Measurements from ENCODE around the gene PAX5.

- TF ChIP-seq CTCF (IDR thresholded peaks at IDR 0.05) (no peak), POLR2A (IDR thresholded peaks at IDR 0.05) (no peak)
Measured at GRCh38 chr9:37082214-37082765, 48.2 kb upstream of the PAX5 start.

Measured in esophagus squamous epithelium (tissue), 4 donors.